ENCODE results near the gene DNAAF5.
"Not testable (repeated sequence)": the region's sequence is repeated elsewhere in the genome, so short reads cannot be mapped to it uniquely, and the experiment has no call there.

Gene DNAAF5

GRCh38 chr7:742791-743190 is 16.3 kb downstream of the DNAAF5 start:
- no peak for DNase-seq
- TF ChIP-seq GATA1 (IDR thresholded peaks at IDR 0.05; ENCODE audit: low read depth, low read length), result no peak
- no peak for TF ChIP-seq POLR2A (IDR thresholded peaks at IDR 0.05; ENCODE audit: low read length)

DNA sequence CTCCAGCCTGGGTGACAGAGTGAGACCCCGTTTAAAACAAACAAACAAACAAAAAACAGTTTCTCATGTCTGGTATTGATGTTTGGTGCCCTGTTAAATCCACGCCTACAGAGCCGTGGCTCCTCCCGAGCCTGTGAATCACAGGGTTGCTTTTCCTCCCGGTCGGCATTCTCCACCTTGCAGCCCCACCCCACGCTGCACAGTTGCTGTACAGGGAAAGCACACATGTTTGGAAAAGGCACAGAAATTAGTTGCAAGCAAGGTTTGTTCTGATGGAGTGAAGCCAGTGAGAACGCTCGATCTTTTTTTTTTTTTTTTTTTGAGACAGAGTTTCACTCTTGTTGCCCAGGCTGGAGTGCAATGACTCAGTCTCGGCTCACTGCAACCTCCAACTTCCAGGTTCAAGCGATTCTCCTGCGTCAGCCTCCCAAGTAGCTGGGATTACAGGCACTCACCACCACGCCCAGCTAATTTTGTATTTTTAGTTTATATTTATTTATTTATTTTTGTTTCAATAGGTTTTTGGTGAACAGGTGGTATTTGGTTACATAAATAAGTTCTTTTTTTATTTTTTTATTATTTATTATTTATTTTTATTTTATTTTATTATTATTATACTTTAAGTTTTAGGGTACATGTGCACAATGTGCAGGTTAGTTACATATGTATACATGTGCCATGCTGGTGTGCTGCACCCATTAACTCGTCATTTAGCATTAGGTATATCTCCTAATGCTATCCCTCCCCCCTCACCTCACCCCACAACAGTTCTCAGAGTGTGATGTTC is 17.0 kb downstream of the DNAAF5 start:
- DNase-seq, result not testable (repeated sequence)

- not testable (repeated sequence) for DNase-seq
These were observed 17.6 kb downstream of the DNAAF5 start for GRCh38 chr7:744128-744520.

- TF ChIP-seq GATA1 (IDR thresholded peaks at IDR 0.05; ENCODE audit: low read depth, low read length) (no peak), POLR2A (IDR thresholded peaks at IDR 0.05; ENCODE audit: low read length) (no peak)
- DNase-seq, result no peak
These were observed 18.4 kb downstream of the DNAAF5 start for GRCh38 chr7:744854-745430.

GRCh38 chr7:745431-746154 is 19.1 kb downstream of the DNAAF5 start:
- TF ChIP-seq POLR2A (IDR thresholded peaks at IDR 0.05; ENCODE audit: low read length) (no peak), GATA1 (IDR thresholded peaks at IDR 0.05; ENCODE audit: low read depth, low read length) (no peak)
- DNase-seq, result peak in 1 of 2 experiments; percentile 22

DNA sequence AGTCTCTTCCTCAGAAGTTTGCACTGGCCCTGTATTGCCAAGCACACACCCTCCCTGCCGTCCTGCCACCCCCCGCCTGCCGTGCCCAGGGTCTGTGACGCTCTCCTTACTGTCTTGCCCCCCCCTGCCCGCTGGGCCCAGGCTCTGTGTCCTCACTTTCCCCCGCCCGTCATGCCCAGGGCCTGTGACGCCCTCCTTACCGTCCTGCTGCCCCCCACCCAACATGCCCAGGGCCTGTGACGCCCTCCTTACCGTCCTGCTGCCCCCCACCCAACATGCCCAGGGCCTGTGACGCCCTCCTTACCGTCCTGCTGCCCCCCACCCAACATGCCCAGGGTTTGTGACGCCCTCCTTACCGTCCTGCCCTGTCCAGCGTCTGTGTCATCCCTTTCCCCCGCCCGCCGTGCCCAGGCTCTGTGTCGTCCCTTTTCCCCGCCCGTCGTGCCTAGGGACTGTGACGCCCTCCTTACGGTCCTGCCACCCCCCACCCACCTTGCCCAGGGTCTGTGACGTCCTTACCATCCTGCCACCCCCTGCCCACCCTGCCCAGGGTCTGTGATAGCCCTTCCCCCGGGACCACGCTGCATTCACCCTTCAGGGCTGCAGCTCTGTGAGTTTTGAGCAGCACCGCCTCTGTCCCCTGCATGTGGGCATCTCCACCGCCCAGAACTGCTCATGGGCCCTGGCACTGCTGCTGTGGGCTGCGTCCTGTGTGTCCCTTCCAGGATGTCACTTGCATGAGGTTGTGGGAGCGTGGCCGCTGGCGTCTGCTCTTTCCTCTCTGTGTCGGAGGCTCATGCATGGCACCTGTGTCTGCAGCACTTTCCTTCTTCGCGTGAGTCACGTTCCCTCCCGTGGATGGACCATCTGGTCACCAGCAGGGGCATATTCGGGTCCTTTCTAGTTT is 19.9 kb downstream of the DNAAF5 start:
- TF ChIP-seq GATA1 (IDR thresholded peaks at IDR 0.05; ENCODE audit: low read depth, low read length) (no peak), POLR2A (IDR thresholded peaks at IDR 0.05; ENCODE audit: low read length) (no peak)
- no peak for DNase-seq

DNA sequence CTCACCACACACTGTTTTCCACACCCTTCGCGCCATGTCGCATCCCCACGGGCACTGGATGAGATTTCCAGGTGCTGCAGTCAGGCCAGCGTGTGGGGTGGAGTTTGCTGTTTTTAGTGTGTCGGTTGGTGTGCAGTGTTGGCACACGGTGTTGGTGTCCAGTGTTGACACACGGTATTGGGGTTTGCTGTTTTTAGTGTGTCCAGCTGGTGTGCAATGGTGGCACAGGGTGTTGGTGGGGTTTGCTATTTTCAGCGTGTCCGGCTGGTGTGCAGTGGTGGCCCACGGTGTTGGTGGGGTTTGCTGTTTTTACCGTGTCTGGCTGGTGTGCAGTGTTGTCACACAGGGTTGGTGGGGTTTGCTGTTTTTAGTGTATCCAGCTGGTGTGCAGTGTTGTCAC is 20.7 kb downstream of the DNAAF5 start:
- TF ChIP-seq POLR2A (IDR thresholded peaks at IDR 0.05; ENCODE audit: low read length) (no peak), GATA1 (IDR thresholded peaks at IDR 0.05; ENCODE audit: low read depth, low read length) (no peak)
- DNase-seq, result no peak

DNA sequence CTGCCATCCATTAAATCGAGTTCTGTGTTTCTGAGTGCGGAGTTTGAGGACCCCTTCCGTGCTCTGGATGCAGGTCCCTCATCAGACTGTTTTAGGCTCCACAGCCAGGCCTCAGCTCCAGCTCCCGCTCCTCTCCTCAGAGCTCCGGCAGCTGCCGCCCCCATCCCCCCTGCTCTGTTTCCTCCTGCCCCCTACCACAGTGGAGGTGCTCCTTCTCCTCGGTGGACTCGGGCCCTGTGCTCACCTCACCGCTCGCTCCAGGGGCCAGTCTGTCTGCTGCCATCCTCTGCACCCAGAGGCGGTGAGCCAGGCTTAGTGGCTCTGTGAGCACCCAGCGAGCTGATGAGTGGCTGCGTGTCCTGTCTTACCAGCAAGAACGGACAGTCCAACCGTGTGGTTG is 21.9 kb downstream of the DNAAF5 start:
- TF ChIP-seq GATA1 (IDR thresholded peaks at IDR 0.05; ENCODE audit: low read depth, low read length) (no peak), POLR2A (IDR thresholded peaks at IDR 0.05; ENCODE audit: low read length) (no peak)
- DNase-seq, result no peak

DNA sequence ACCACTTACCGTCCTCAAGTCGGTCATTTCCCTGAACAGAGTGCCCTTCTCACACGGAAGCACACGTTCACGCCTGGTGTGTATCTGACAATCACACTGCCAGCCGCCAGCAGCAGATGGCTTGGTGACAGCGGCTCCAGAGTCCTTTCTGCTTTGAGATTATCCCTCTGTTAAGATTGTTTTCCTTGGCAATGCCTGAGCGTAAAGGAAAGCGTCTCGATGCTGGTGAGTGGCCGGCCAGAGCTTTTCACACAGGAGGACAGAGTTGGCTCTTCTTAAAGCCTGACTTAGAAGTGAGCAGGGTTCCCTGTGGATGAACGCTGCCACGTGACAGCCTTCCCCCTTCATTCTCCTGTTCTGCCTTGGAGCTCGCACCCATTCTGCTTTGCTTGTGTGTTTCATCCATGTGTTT is 22.6 kb downstream of the DNAAF5 start:
- DNase-seq, result no peak
- TF ChIP-seq POLR2A (IDR thresholded peaks at IDR 0.05; ENCODE audit: low read length) (no peak), GATA1 (IDR thresholded peaks at IDR 0.05; ENCODE audit: low read depth, low read length) (no peak)

GRCh38 chr7:750111-750905 is 23.8 kb downstream of the DNAAF5 start:
- no peak for DNase-seq
- no peak for TF ChIP-seq GATA1 (IDR thresholded peaks at IDR 0.05; ENCODE audit: low read depth, low read length)
- no peak for TF ChIP-seq POLR2A (IDR thresholded peaks at IDR 0.05; ENCODE audit: low read length)

DNA sequence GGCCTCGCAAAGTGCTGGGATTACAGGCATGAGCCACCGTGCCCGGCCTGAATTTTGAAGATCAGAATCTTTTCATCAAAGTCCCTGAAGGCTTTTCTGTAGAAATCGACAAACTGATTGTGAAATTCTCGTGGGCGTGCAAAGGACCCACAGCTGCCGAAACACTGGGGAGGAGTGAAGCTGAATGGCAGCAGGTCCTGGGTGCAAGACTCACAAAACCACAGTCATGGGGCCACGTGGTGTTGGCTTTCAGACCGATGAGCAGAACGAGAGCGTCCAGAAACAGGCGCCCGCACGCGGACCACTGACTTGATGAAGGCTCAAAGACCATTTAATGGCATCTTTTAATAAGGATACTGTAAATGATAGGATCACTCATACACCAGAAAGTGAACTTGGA is 25.3 kb downstream of the DNAAF5 start:
- TF ChIP-seq GATA1 (IDR thresholded peaks at IDR 0.05; ENCODE audit: low read depth, low read length), result no peak
- TF ChIP-seq POLR2A (IDR thresholded peaks at IDR 0.05; ENCODE audit: low read length), result no peak

GRCh38 chr7:752256-752655 is 25.8 kb downstream of the DNAAF5 start:
- not testable (repeated sequence) for DNase-seq

More for the DNA sequence above, 25.3 kb downstream of the DNAAF5 start:
- no peak for DNase-seq

GRCh38 chr7:753190-753589 is 26.7 kb downstream of the DNAAF5 start:
- no peak for DNase-seq
- no peak for TF ChIP-seq POLR2A (IDR thresholded peaks at IDR 0.05; ENCODE audit: low read length)
- TF ChIP-seq GATA1 (IDR thresholded peaks at IDR 0.05; ENCODE audit: low read depth, low read length), result no peak
